ENCODE results near the gene PPARGC1A. TPM values are rescaled to one million over a fixed set of nuclear protein-coding genes. Genes with fewer than 3 reads are reported as not detected.

PPARGC1A gene
- total and polyA plus RNA-seq, 2 donors (not counting 3 experiments of a cell fraction or from before 2014, with no cell fraction given) = not detected

DNA sequence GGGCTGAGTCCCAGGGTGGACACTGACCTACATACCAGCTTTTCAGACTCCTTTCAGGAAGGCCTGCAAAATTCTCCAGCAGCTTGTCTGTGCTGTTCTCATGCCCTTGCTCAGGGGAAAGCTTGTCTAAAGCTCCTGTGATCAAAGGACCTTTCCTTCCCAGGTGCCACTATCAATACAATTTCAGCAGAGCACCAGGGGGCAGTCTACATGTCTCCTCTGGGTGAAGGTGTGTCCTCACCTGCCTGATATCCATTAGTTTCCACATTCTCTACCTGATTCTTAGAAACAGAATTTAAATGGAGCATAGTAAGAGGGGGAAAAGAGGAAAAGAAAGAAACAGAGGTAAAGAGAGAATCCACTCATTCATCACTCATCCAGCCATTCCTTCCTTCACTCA lies 114.2 kb downstream of the PPARGC1A start:
- Histone ChIP-seq H3K4me3 (replicated peaks in 1 of 3; ENCODE audit: insufficient read depth in 1 of 3, low read depth in 1 of 3, low read length in 3 of 3) (no peak overlapping the region), H3K9me3 (replicated peaks; ENCODE audit: control insufficient read depth, insufficient read depth, low read length) (peaks cover 6% of the 10 kb centered on the region), H3K4me2 (ENCODE audit: insufficient read depth, low read length) (no peak overlapping the region), H3K4me1 (ENCODE audit: control insufficient read depth, extremely low read depth, insufficient read depth, low read length) (no peaks in the 10 kb centered on the region), H3K27me3 (ENCODE audit: control insufficient read depth in 2 of 2, insufficient read depth in 2 of 2, low read length in 2 of 2) (no peaks in the 10 kb centered on the region), H3K79me2 (ENCODE audit: control insufficient read depth, insufficient read depth, low read length) (no peaks in the 10 kb centered on the region), H2AFZ (ENCODE audit: low read depth, low read length) (no peak overlapping the region), H4K20me1 (replicated peaks; ENCODE audit: control insufficient read depth, extremely low read depth, insufficient read depth, low read length) (no peaks in the 10 kb centered on the region), H3K9ac (replicated peaks; ENCODE audit: extremely low read depth, insufficient read depth, low read length) (no peak overlapping the region), H3K27ac (ENCODE audit: insufficient read depth, low read depth, low read length) (no peak overlapping the region), H3K9me1 (replicated peaks; ENCODE audit: control insufficient read depth, extremely low read depth, insufficient read depth, low read length) (no peaks in the 10 kb centered on the region), H3K36me3 (ENCODE audit: control insufficient read depth in 2 of 2, extremely low read depth in 1 of 2, insufficient read depth in 2 of 2, low read length in 2 of 2) (no peaks in the 10 kb centered on the region)
- dilution Hi-C loops (cut with MboI; ENCODE audit: extremely low pct_ligation_motif_present, low sequenced_read_pairs) (no loop called here), intact Hi-C loops (cut with micrococcal nuclease) (no loop called here)
- no peak for FAIRE-seq
- ChIA-PET POLR2A (no interaction called here), CTCF (no interaction called here)
- no TSS peak for BruUV-seq (replicated peaks)
- TF ChIP-seq GATA2 (IDR thresholded peaks at IDR 0.05; ENCODE audit: insufficient read depth, insufficient read length, low read depth, low read length) (no peak), JUN (IDR thresholded peaks at IDR 0.05; ENCODE audit: borderline replicate concordance, insufficient read depth, insufficient read length, low read depth) (no peak), FOS (IDR thresholded peaks at IDR 0.05; ENCODE audit: borderline replicate concordance, insufficient read depth, low read length) (no peak), POLR2AphosphoS5 (IDR thresholded peaks at IDR 0.05; ENCODE audit: insufficient read depth, low read depth, low read length) (no peak), MYC (IDR thresholded peaks at IDR 0.05; ENCODE audit: low read depth, low read length) (no peak), EZH2 (IDR thresholded peaks at IDR 0.05; ENCODE audit: borderline replicate concordance, low read depth, low read length, severe bottlenecking) (no peak), POLR2A (IDR thresholded peaks at IDR 0.05; ENCODE audit: low read depth, low read length) (no peak)
- TF ChIP-seq, protein P1, sequence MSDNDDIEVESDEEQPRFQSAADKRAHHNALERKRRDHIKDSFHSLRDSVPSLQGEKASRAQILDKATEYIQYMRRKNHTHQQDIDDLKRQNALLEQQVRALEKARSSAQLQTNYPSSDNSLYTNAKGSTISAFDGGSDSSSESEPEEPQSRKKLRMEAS (IDR thresholded peaks at IDR 0.05; ENCODE audit: insufficient read depth, insufficient read length) = no peak
- TF ChIP-seq, protein P2, sequence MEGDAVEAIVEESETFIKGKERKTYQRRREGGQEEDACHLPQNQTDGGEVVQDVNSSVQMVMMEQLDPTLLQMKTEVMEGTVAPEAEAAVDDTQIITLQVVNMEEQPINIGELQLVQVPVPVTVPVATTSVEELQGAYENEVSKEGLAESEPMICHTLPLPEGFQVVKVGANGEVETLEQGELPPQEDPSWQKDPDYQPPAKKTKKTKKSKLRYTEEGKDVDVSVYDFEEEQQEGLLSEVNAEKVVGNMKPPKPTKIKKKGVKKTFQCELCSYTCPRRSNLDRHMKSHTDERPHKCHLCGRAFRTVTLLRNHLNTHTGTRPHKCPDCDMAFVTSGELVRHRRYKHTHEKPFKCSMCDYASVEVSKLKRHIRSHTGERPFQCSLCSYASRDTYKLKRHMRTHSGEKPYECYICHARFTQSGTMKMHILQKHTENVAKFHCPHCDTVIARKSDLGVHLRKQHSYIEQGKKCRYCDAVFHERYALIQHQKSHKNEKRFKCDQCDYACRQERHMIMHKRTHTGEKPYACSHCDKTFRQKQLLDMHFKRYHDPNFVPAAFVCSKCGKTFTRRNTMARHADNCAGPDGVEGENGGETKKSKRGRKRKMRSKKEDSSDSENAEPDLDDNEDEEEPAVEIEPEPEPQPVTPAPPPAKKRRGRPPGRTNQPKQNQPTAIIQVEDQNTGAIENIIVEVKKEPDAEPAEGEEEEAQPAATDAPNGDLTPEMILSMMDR (IDR thresholded peaks at IDR 0.05; ENCODE audit: extremely low read depth in 1 of 2, insufficient read depth in 1 of 2, low read depth in 1 of 2, low read length in 2 of 2) = no peak
- DNase-seq (ENCODE audit: low read depth, low spot score) = no peak
